ENCODE measurements around the gene BCL11B. TPM values are rescaled to one million over a fixed set of nuclear protein-coding genes. Genes with fewer than 3 reads are reported as not detected.

The BCL11B gene
- total RNA-seq, 1 experiment from 2014 or later, result 0.02 TPM

DNA sequence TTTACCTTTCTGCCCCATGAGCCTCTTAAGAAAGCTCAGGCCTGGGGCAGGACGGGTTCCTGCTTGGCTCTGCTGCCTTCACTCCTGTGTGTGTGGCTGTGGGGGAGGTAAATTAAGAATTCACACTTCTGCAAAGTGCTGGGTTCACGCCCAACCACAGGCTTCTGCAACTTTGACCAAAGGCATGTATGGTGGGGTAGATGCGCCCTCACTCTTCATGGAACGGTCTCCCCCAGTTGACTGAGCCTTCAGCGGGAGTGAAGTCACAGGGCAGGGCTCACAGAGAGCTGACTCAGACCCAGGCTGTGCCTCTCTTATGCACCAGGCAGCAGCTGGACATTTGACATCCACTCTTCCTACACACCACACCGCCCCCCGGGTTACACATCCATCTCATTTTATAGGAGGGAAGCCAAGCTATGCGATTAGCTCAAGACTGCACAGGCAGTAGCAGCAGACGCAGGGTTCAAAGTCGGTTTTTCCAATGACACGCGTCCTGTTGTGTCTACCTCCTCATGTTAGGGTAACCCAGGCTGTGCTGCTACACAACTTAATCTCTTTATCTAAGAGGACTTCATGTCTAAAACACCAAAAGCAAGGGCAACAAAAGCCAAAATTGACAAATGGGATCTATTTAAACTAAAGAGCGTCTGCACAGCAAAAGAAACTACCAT is 15.4 kb upstream of the BCL11B start:
- no peak for DNase-seq (ENCODE audit: low spot score)

GRCh38 chr14:99286761-99287160 is 14.8 kb upstream of the BCL11B start:
- no peak for DNase-seq (ENCODE audit: low spot score)

GRCh38 chr14:99284254-99285004 is 12.4 kb upstream of the BCL11B start:
- no peak for DNase-seq (ENCODE audit: low spot score)

- no peak for DNase-seq (ENCODE audit: low spot score)
Measured at GRCh38 chr14:99282261-99283050, 10.5 kb upstream of the BCL11B start.

- no peak for DNase-seq (ENCODE audit: low spot score)
Measured at GRCh38 chr14:99281396-99281795, 9.4 kb upstream of the BCL11B start.

- DNase-seq (ENCODE audit: low spot score), result no peak
Measured at GRCh38 chr14:99280852-99281251, 8.9 kb upstream of the BCL11B start.

GRCh38 chr14:99280066-99280731 is 8.2 kb upstream of the BCL11B start:
- no peak for DNase-seq (ENCODE audit: low spot score)

DNA sequence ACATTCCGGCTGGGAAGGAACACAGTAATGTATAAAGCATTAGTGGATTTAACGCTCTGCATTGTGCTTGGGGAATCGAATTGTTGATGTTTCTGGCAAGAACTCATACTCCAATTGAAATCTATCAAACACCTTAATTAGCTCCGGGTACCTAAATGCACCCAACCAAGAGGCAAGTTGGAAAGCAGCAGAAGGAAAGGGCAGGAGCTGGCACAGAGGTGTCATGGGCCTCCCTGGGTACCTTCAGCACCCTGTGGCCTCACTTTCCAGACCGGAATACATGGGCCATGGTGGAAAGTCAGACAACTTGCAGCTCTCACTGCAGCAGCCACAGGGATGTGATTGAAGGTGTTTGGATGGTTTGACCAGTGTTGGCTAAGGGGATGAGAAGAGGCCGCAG is 6.8 kb upstream of the BCL11B start:
- no peak for DNase-seq (ENCODE audit: low spot score)

DNA sequence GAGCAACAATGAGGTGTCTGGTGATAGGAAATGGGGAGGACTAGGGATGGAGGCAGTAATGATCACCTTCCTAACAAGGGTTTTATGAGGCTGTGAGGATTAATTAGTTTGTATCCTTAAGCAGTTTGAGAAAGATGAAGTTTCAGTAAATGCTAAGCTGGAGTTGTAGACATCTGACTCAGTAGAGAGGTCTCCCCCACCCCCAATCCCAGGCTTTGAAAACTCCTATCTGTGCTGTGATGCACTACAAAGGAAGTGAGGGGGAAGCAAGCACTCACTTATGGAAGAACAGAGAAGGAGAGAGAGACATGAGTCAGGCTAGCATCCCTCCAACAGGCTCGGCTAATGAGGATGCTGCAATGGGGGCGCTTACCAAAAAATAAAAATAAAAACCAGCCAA is 5.5 kb upstream of the BCL11B start:
- DNase-seq (ENCODE audit: low spot score), result peak; percentile 6

- DNase-seq (ENCODE audit: low spot score), result no peak
Measured at GRCh38 chr14:99276482-99276881, 4.5 kb upstream of the BCL11B start.

DNA sequence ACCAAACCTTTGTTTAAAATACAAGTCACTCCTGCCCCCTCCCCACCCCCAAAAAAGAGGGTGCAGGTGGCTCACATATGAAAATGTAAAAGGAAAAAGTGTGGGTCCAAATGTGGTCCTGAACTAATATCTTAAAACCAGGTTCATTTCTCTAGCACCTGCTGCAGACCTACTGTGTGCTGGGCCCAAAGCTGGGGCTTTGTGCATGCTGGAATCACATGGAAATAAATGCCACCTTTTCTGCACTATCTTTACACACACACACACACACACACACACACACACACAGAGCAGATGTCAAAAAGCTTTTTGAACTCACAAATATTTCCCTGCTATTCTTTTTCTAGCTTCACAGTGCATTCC is 3.2 kb upstream of the BCL11B start:
- DNase-seq (ENCODE audit: low spot score), result no peak

GRCh38 chr14:99274346-99275221 is 2.6 kb upstream of the BCL11B start:
- peak; percentile 59 for DNase-seq (ENCODE audit: low spot score)

GRCh38 chr14:99273766-99274345 is 1.9 kb upstream of the BCL11B start:
- DNase-seq (ENCODE audit: low spot score), result no peak

DNA sequence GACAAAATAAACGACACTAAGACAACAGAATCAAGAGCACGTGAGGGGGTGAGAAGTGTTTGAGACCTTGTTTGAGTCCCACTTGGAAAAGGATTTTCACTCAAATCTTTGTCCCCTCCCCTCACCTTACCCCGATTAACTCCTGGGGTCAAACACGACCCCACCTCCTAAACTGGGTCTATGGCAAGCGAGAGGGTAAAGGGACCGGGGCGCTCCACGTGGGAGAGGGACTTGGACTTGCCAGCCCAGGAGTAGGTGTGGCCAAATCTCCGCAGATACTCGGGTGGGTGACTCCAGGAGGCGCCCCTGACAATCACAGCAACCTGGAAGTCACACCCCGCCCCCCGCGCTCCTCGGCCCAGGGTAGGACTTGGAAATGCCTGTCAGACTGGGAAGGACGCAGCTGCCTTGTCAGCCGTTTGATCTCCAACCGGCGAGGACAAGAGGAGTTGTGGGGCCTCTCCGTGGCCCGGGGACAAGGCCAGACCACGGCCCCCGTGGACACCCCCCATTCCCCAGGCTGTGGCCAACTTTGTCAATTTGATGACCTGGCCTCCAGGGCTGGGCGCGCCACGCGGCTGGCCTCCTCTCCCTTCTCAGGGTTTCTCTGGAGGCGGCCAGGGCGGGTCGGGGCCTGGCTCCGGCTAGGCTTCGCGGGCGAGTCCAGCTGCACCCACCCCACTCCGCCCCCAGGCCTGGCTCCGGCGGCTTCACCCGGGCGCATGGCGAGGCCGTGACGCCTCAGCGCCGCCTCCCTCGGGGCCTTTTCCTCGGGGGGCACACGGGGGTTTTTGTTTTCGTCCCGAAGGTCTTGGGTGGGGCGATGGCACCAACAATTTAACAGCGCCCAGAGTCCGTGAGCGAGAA is 1.1 kb upstream of the BCL11B start:
- no peak for DNase-seq (ENCODE audit: low spot score)

GRCh38 chr14:99272632-99272898 is 568 bp upstream of the BCL11B start:
- DNase-seq (ENCODE audit: low spot score), result no peak

DNA sequence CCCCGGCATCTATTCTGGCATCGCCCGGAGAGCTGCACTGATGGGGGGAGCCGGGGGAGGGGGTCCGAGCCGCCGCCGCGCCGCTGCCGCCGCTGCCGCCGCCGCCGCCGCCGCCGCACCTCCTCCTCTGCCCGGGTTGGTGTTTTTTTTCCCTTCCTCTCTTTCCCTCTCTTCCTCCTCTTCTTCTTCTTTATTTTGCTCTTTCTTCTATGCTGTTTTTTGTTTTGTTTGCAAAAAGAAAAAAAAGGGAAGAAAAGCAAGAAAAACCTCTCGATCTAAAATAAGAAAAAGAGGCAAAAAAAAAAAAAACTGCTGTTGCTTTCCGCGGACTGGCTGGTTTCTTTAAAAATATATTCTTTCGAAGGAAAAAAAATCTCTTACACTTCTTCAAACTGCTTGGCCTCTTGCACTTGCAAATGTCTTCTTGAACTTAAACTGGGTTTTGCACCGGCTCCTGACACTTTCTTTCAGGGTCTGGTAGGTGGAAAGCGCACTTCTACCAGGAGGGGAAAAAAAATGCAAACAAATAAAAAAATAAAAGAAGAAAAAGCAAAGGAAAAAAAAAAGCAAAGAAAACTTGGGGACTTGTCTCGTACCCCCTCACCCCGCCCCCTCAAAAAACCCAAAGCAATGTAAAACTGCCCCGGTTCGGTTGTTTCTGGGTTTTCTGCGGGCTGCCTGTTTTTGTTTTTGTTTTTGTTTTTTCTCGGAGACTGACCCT is 616 bp downstream of the BCL11B start:
- DNase-seq (ENCODE audit: low spot score), result no peak

DNA sequence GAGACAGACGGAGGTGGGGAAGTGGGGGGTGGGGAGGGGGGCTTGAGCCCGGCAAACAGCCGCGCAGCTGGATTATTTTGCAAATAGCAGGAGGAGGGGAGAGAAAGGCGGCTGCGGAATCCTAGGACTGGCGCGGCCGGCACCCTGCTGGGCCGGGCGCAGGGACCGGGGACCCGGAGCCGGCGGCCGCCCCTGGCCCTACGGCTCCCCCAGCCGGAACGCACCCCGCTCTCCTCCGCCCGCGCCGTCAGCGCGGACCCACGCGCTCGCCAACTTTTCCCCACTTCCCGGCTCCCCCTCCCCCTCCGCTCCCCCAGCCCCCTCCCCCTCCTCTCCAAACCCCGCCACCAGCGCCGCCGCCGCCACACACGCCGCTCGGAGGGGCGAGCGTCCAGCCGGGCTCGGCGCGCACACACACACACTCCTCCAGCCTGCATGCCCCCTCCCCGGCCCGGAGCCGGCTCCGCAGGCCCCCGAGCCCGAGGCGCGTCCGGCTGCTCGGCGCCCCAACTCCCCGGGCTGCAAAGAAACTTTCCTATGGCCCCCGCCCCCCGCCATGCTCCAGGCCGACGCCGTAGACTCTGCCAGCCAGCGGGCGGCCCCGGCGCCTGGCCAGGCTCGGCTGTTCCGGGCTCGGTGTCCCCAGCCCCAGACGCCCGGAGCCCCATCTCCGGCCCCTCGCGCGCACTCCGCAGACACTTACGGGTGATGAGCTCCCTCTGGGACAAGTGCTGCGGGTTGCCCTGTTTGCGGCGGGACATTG is 1.4 kb downstream of the BCL11B start:
- no peak for DNase-seq (ENCODE audit: low spot score)

- DNase-seq (ENCODE audit: low spot score), result no peak
Measured at GRCh38 chr14:99268810-99269707, 2.9 kb downstream of the BCL11B start.
